Erythroblast (primary cell): ENCODE results near the gene PBOV1.

Source experiments
- GATA1 ChIP-seq: IDR thresholded peaks from 2 replicates; pipeline ENCODE4 v1.6.1; 2011; ENCODE audit warnings: low read depth, mild to moderate bottlenecking, control low read depth, low read length, moderate library complexity
- POLR2A ChIP-seq: IDR thresholded peaks from 2 replicates; pipeline ENCODE4 v1.6.1; 2011; ENCODE audit warnings: mild to moderate bottlenecking, low read length

- no peak for TF ChIP-seq POLR2A
- no peak for TF ChIP-seq GATA1
Observed at GRCh38 chr6:138263963-138264362, 45.7 kb upstream of the PBOV1 start.
